ENCODE measurements around the gene XIRP1. TPM values are rescaled to one million over a fixed set of nuclear protein-coding genes. Genes with fewer than 3 reads are reported as not detected.
A peak's percentile ranks its signal among the peaks of the same experiment; 100 is the strongest.

Gene XIRP1
- total RNA-seq, 4 donors from 2014 or later: 0.06 to 0.07 TPM; not detected in 2

GRCh38 chr3:39180546-39181346 is 11.6 kb downstream of the XIRP1 start:
- DNase-seq: peak; percentile 89 to 92
- intact Hi-C loops (cut with DNase I; ENCODE audit: low total_unique reads): no loop called here

DNA sequence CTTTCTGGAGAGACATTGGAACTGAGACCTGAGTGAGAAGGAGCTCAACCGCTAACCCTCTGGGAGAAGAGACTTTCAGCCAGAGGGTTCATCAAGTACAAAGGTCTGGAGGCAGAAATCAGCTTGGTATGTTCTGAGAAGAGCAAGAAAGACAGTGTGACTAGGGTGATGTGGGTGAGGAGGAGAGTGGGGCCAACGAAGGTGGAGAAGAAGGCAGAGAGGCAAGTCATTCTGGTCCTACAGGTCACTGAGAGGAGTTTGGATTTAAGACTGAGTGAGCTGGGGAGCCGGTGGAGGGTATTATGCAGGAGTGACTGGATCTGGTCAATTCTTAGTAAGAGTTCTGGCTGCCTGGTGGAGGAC is 12.2 kb downstream of the XIRP1 start:
- Histone ChIP-seq H3K36me3 (no peaks in the 10 kb centered on the region), H3K4me1 (peaks cover 0 to 6% of the 10 kb centered on the region in 2 donors), H3K4me3 (peak overlapping the region in 1 of 2 donors; percentile 38), H3K27me3 (no peaks in the 10 kb centered on the region), H3K9me3 (no peaks in the 10 kb centered on the region), H3K27ac (peak overlapping the region; percentile 57 to 84)
- DNase-seq: no peak
- no peak for TF ChIP-seq POLR2A (IDR thresholded peaks at IDR 0.05)
- TF ChIP-seq, protein P1, sequence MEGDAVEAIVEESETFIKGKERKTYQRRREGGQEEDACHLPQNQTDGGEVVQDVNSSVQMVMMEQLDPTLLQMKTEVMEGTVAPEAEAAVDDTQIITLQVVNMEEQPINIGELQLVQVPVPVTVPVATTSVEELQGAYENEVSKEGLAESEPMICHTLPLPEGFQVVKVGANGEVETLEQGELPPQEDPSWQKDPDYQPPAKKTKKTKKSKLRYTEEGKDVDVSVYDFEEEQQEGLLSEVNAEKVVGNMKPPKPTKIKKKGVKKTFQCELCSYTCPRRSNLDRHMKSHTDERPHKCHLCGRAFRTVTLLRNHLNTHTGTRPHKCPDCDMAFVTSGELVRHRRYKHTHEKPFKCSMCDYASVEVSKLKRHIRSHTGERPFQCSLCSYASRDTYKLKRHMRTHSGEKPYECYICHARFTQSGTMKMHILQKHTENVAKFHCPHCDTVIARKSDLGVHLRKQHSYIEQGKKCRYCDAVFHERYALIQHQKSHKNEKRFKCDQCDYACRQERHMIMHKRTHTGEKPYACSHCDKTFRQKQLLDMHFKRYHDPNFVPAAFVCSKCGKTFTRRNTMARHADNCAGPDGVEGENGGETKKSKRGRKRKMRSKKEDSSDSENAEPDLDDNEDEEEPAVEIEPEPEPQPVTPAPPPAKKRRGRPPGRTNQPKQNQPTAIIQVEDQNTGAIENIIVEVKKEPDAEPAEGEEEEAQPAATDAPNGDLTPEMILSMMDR (IDR thresholded peaks at IDR 0.05): no peak
- intact Hi-C loops (cut with DNase I; ENCODE audit: low total_unique reads): no loop called here

More at GRCh38 chr3:39180546-39181346, 11.6 kb downstream of the XIRP1 start:
- no peaks in the 10 kb centered on the region for H3K27me3 ChIP-seq
- no peaks in the 10 kb centered on the region for H3K36me3 ChIP-seq
- no peaks in the 10 kb centered on the region for H3K9me3 ChIP-seq
- H3K4me1 ChIP-seq: peaks cover 0 to 6% of the 10 kb centered on the region in 2 donors
- H3K4me3 ChIP-seq: peak overlapping the region; percentile 3 to 38
- H3K27ac ChIP-seq: peak overlapping the region; percentile 77 to 84
- peak; percentile 41 to 64 for TF ChIP-seq POLR2A (IDR thresholded peaks at IDR 0.05)
- TF ChIP-seq, protein P1 (IDR thresholded peaks at IDR 0.05): peak in 2 of 4 experiments; percentile 39 to 43

DNA sequence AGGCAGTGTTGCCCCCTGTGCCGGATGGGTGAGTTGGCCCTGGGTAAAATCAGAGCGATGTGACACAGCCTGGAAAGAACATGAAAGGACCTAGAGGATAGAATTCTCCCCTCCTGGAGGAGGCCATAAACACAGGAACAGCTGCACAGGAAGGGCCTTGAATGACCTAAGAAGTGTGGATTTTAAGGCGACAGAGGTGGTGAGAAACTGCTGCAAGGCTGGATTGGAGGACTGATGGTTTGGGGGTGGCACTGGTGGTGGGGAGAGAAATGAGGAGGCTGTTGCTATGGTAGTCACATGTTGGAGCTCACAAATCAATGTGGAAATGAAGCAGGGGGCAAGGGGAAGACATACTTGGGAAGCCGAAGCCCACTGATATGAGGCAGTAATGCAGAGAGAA is 13.8 kb downstream of the XIRP1 start:
- peak overlapping the region in 1 of 2 donors; percentile 40 for H3K4me3 ChIP-seq
- no peaks in the 10 kb centered on the region for H3K9me3 ChIP-seq
- intact Hi-C loops (cut with DNase I; ENCODE audit: low total_unique reads): no loop called here
- TF ChIP-seq, protein P1 (IDR thresholded peaks at IDR 0.05): no peak
- TF ChIP-seq POLR2A (IDR thresholded peaks at IDR 0.05): no peak
- peak in 1 of 2 donors; percentile 15 for DNase-seq
- no peaks in the 10 kb centered on the region for H3K36me3 ChIP-seq
- H3K27ac ChIP-seq: peak overlapping the region; percentile 84 to 92
- no peaks in the 10 kb centered on the region for H3K27me3 ChIP-seq
- H3K4me1 ChIP-seq: peaks cover 0 to 6% of the 10 kb centered on the region in 2 donors

- Histone ChIP-seq H3K9me3 (no peaks in the 10 kb centered on the region), H3K27ac (peak overlapping the region; percentile 84 to 92), H3K27me3 (no peaks in the 10 kb centered on the region), H3K36me3 (no peaks in the 10 kb centered on the region), H3K4me1 (peaks cover 0 to 6% of the 10 kb centered on the region in 2 donors), H3K4me3 (peak overlapping the region; percentile 32 to 40)
- intact Hi-C loops (cut with DNase I; ENCODE audit: low total_unique reads): no loop called here
- TF ChIP-seq, protein P1 (IDR thresholded peaks at IDR 0.05): no peak
- TF ChIP-seq POLR2A (IDR thresholded peaks at IDR 0.05): peak; percentile 63 to 74
- peak; percentile 93 to 97 for DNase-seq
These were observed 14.6 kb downstream of the XIRP1 start for GRCh38 chr3:39177708-39178332.

All from uterus (tissue), 4 donors.